Nephron (organoid): ENCODE data around the gene SERPINI1.

Experiments used
- H3K27ac Mint-ChIP-seq, 3 experiments: 2 replicates each; pipeline ENCODE4 v1.8.0; 2020; ENCODE audit warnings: mixed read lengths in 3 of 3, mild to moderate bottlenecking in 2 of 3, moderate library complexity in 1 of 3
- H3K27me3 Mint-ChIP-seq: 2 replicates; pipeline ENCODE4 v1.8.0; 2021; ENCODE audit warnings: low read depth, mild to moderate bottlenecking, moderate library complexity, mixed read lengths
- H3K36me3 Mint-ChIP-seq: 2 replicates; pipeline ENCODE4 v1.8.0; 2020; ENCODE audit warnings: low read depth, mixed read lengths
- H3K4me1 Mint-ChIP-seq: 2 replicates; pipeline ENCODE4 v1.8.0; 2020; ENCODE audit warnings: mixed read lengths
- H3K4me3 Mint-ChIP-seq, 3 experiments: 2 replicates each; pipeline ENCODE4 v1.8.0; 2020; ENCODE audit warnings: mild to moderate bottlenecking in 3 of 3, mixed read lengths in 3 of 3, moderate library complexity in 2 of 3
- H3K9me3 Mint-ChIP-seq: 2 replicates; pipeline ENCODE4 v1.8.0; 2020; ENCODE audit warnings: mixed read lengths
- TF ChIP-seq, protein P1 (sequence below), 3 experiments: fragments of 200-600 bp; sonication (generic); IDR thresholded peaks; one replicate each; pipeline ENCODE4 v1.5.0; 2021; ENCODE audit warnings: antibody characterized with exemption in 3 of 3; ENCODE audit not compliant: unreplicated experiment in 3 of 3

Gene SERPINI1

GRCh38 chr3:167780214-167780883, 44.8 kb downstream of the SERPINI1 start:
- TF ChIP-seq, protein P1, sequence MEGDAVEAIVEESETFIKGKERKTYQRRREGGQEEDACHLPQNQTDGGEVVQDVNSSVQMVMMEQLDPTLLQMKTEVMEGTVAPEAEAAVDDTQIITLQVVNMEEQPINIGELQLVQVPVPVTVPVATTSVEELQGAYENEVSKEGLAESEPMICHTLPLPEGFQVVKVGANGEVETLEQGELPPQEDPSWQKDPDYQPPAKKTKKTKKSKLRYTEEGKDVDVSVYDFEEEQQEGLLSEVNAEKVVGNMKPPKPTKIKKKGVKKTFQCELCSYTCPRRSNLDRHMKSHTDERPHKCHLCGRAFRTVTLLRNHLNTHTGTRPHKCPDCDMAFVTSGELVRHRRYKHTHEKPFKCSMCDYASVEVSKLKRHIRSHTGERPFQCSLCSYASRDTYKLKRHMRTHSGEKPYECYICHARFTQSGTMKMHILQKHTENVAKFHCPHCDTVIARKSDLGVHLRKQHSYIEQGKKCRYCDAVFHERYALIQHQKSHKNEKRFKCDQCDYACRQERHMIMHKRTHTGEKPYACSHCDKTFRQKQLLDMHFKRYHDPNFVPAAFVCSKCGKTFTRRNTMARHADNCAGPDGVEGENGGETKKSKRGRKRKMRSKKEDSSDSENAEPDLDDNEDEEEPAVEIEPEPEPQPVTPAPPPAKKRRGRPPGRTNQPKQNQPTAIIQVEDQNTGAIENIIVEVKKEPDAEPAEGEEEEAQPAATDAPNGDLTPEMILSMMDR (IDR thresholded peaks at IDR 0.05; ENCODE audit: unreplicated experiment in 3 of 3) = no peak
- Mint-ChIP-seq H3K4me3 (no peak overlapping the region), H3K36me3 (no peaks in the 10 kb centered on the region), H3K27ac (no peak overlapping the region), H3K9me3 (no peaks in the 10 kb centered on the region), H3K4me1 (no peaks in the 10 kb centered on the region), H3K27me3 (no peaks in the 10 kb centered on the region)

GRCh38 chr3:167783781-167784180, 48.3 kb downstream of the SERPINI1 start:
- H3K27me3 Mint-ChIP-seq = no peaks in the 10 kb centered on the region
- H3K4me3 Mint-ChIP-seq = no peak overlapping the region
- H3K9me3 Mint-ChIP-seq = no peaks in the 10 kb centered on the region
- TF ChIP-seq, protein P1 (IDR thresholded peaks at IDR 0.05; ENCODE audit: unreplicated experiment in 3 of 3) = no peak
- H3K4me1 Mint-ChIP-seq = no peaks in the 10 kb centered on the region
- no peaks in the 10 kb centered on the region for H3K36me3 Mint-ChIP-seq
- no peak overlapping the region for H3K27ac Mint-ChIP-seq

DNA sequence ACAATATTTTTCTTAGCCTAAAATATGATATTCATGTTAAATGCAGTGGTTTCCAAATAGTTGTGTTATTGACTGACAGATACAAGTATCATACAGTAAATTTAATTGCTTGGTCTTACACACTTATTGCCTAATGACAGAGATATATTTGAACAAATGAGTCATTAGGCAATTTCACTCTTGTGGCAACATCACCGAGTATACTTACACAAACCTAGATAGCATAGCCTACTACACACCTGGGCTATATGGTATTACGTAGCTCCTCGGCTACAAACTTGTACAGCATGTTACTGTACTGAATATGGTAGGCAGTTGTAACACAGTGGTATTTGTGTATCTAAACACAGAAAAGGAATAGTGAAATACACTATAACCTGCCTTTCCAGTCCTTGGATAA, 50.3 kb downstream of the SERPINI1 start:
- Mint-ChIP-seq H3K9me3 (no peaks in the 10 kb centered on the region), H3K36me3 (no peaks in the 10 kb centered on the region), H3K4me1 (no peaks in the 10 kb centered on the region), H3K27me3 (no peaks in the 10 kb centered on the region), H3K27ac (no peak overlapping the region), H3K4me3 (no peak overlapping the region)
- TF ChIP-seq, protein P1 (IDR thresholded peaks at IDR 0.05; ENCODE audit: unreplicated experiment in 3 of 3) = no peak

GRCh38 chr3:167787440-167787839, 51.9 kb downstream of the SERPINI1 start:
- H3K27me3 Mint-ChIP-seq = no peaks in the 10 kb centered on the region
- H3K4me1 Mint-ChIP-seq = no peaks in the 10 kb centered on the region
- H3K4me3 Mint-ChIP-seq = no peak overlapping the region
- H3K36me3 Mint-ChIP-seq = no peaks in the 10 kb centered on the region
- H3K9me3 Mint-ChIP-seq = no peaks in the 10 kb centered on the region
- H3K27ac Mint-ChIP-seq = no peak overlapping the region
- TF ChIP-seq, protein P1 (IDR thresholded peaks at IDR 0.05; ENCODE audit: unreplicated experiment in 3 of 3) = no peak

GRCh38 chr3:167798443-167798842, 62.9 kb downstream of the SERPINI1 start:
- Mint-ChIP-seq H3K36me3 (no peaks in the 10 kb centered on the region), H3K4me3 (no peak overlapping the region), H3K9me3 (no peaks in the 10 kb centered on the region), H3K27me3 (no peaks in the 10 kb centered on the region), H3K4me1 (no peaks in the 10 kb centered on the region), H3K27ac (no peak overlapping the region)
- TF ChIP-seq, protein P1 (IDR thresholded peaks at IDR 0.05; ENCODE audit: unreplicated experiment in 3 of 3) = no peak

- H3K27me3 Mint-ChIP-seq = peaks cover 4% of the 10 kb centered on the region
- TF ChIP-seq, protein P1 (IDR thresholded peaks at IDR 0.05; ENCODE audit: unreplicated experiment in 3 of 3) = no peak
- peaks cover 15% of the 10 kb centered on the region for H3K4me1 Mint-ChIP-seq
Measured at GRCh38 chr3:167808910-167809309, 73.4 kb downstream of the SERPINI1 start.

More at GRCh38 chr3:167808910-167809309, 73.4 kb downstream of the SERPINI1 start:
- Mint-ChIP-seq H3K27ac (peak overlapping the region in 1 of 3 experiments; percentile 34), H3K36me3 (no peaks in the 10 kb centered on the region), H3K4me3 (no peak overlapping the region), H3K9me3 (no peaks in the 10 kb centered on the region)
